Measurements from ENCODE around the gene RPL26. TPM values are rescaled to one million over a fixed set of nuclear protein-coding genes. Genes with fewer than 3 reads are reported as not detected.

Gene RPL26
- total RNA-seq (1,000 to 10,000 TPM; 1,389 to 3,574 TPM), polyA plus RNA-seq (ENCODE audit: insufficient read length in 2 of 2) (1,000 to 10,000 TPM; 1,423 to 1,516 TPM)
- long read RNA-seq, donor 1, transcript RPL26-214 (4 exons, 528 nt), result major isoform, 946 of 1,358 reads
- long read RNA-seq, donor 1, transcript RPL26-202 (2 exons, 456 nt), result minor isoform, 30 of 1,358 reads
- long read RNA-seq, donor 1, transcript RPL26-209 (4 exons, 870 nt), result minor isoform, 17 of 1,358 reads
- long read RNA-seq, donor 1, transcript RPL26-204 (3 exons, 1,002 nt), result minor isoform, 31 of 1,358 reads
- long read RNA-seq, donor 1, partial matches to known transcripts, result 279 of 1,358 reads
- long read RNA-seq, donor 1, other reads (novel, unspliced or antisense), result 36 of 1,358 reads
- long read RNA-seq, donor 2, transcript RPL26-204 (3 exons, 1,002 nt), result minor isoform, 24 of 535 reads
- long read RNA-seq, donor 2, transcript RPL26-214 (4 exons, 528 nt), result major isoform, 369 of 535 reads
- long read RNA-seq, donor 2, transcript RPL26-202 (2 exons, 456 nt), result minor isoform, 25 of 535 reads
- long read RNA-seq, donor 2, partial matches to known transcripts, result 90 of 535 reads
- long read RNA-seq, donor 2, other reads (novel, unspliced or antisense), result 21 of 535 reads
- long read RNA-seq, donor 3, transcript RPL26-209 (4 exons, 870 nt), result minor isoform, 7 of 755 reads
- long read RNA-seq, donor 3, transcript RPL26-214 (4 exons, 528 nt), result major isoform, 531 of 755 reads
- long read RNA-seq, donor 3, transcript RPL26-204 (3 exons, 1,002 nt), result minor isoform, 24 of 755 reads
- long read RNA-seq, donor 3, transcript RPL26-202 (2 exons, 456 nt), result minor isoform, 28 of 755 reads
- long read RNA-seq, donor 3, partial matches to known transcripts, result 125 of 755 reads
- long read RNA-seq, donor 3, other reads (novel, unspliced or antisense), result 27 of 755 reads
- long read RNA-seq, donor 4, transcript RPL26-204 (3 exons, 1,002 nt), result minor isoform, 104 of 5,360 reads
- long read RNA-seq, donor 4, transcript RPL26-214 (4 exons, 528 nt), result major isoform, 3,802 of 5,360 reads
- long read RNA-seq, donor 4, transcript RPL26-203 (2 exons, 569 nt), result minor isoform, 26 of 5,360 reads
- long read RNA-seq, donor 4, transcript RPL26-202 (2 exons, 456 nt), result minor isoform, 240 of 5,360 reads
- long read RNA-seq, donor 4, partial matches to known transcripts, result 958 of 5,360 reads
- long read RNA-seq, donor 4, other reads (novel, unspliced or antisense), result 204 of 5,360 reads

GRCh38 chr17:8383143-8383822 lies at the start of gene RPL26:
RPL26 (minus strand) TSS chr17:8383193; CDS start chr17:8382310, 883 bp downstream.
- H3K27ac ChIP-seq (ENCODE audit: low read depth, low read length), result peak within 1 kb of the TSS; percentile 90
- H3K9me3 ChIP-seq (ENCODE audit: control insufficient read depth, insufficient read depth, low read length), result no peaks in the 10 kb centered on the region
- no peaks in the 10 kb centered on the region for H3K27me3 ChIP-seq (ENCODE audit: control insufficient read depth, insufficient read depth, low read length)
- H3K36me3 ChIP-seq (ENCODE audit: control insufficient read depth, insufficient read depth, low read length), result peaks cover 15% of the 10 kb centered on the region
- 0% methylated on average over 52 of the region's 55 CpGs for WGBS (ENCODE audit: insufficient coverage)
- H3K4me3 ChIP-seq (ENCODE audit: low read depth, low read length), result peak within 1 kb of the TSS; percentile 88
- H3K4me1 ChIP-seq (ENCODE audit: control insufficient read depth, insufficient read depth, low read length), result peaks cover 20% of the 10 kb centered on the region
- peak; percentile 95 to 100 (median 98) for DNase-seq (ENCODE audit: low read depth in 4 of 6, low spot score in 6 of 6)

- 93% methylated on average over 6 of the region's 7 CpGs for WGBS (ENCODE audit: insufficient coverage)
- no peaks in the 10 kb centered on the region for H3K4me1 ChIP-seq (ENCODE audit: control insufficient read depth, insufficient read depth, low read length)
- no peak overlapping the region for H3K4me3 ChIP-seq (ENCODE audit: low read depth, low read length)
- no peak overlapping the region for H3K27ac ChIP-seq (ENCODE audit: low read depth, low read length)
- H3K36me3 ChIP-seq (ENCODE audit: control insufficient read depth, insufficient read depth, low read length), result no peaks in the 10 kb centered on the region
- no peaks in the 10 kb centered on the region for H3K9me3 ChIP-seq (ENCODE audit: control insufficient read depth, insufficient read depth, low read length)
- peak in 1 of 6 donors; percentile 9 for DNase-seq (ENCODE audit: low read depth in 4 of 6, low spot score in 6 of 6)
- H3K27me3 ChIP-seq (ENCODE audit: control insufficient read depth, insufficient read depth, low read length), result no peaks in the 10 kb centered on the region
These were observed 48.0 kb upstream of the RPL26 start for GRCh38 chr17:8430966-8431365.

- no peaks in the 10 kb centered on the region for H3K9me3 ChIP-seq (ENCODE audit: control insufficient read depth, insufficient read depth, low read length)
- DNase-seq (ENCODE audit: low read depth in 4 of 6, low spot score in 6 of 6), result no peak
- no peak overlapping the region for H3K4me3 ChIP-seq (ENCODE audit: low read depth, low read length)
- H3K4me1 ChIP-seq (ENCODE audit: control insufficient read depth, insufficient read depth, low read length), result no peaks in the 10 kb centered on the region
- no peaks in the 10 kb centered on the region for H3K36me3 ChIP-seq (ENCODE audit: control insufficient read depth, insufficient read depth, low read length)
- no peak overlapping the region for H3K27ac ChIP-seq (ENCODE audit: low read depth, low read length)
- no CpG with 5 or more reads among the region's 3 CpGs for WGBS (ENCODE audit: insufficient coverage)
- peaks cover under 1% of the 10 kb centered on the region for H3K27me3 ChIP-seq (ENCODE audit: control insufficient read depth, insufficient read depth, low read length)
These were observed 43.8 kb upstream of the RPL26 start for GRCh38 chr17:8426802-8427201.

GRCh38 chr17:8426094-8426720 lies 43.2 kb upstream of the RPL26 start:
- no peak for DNase-seq (ENCODE audit: low read depth in 4 of 6, low spot score in 6 of 6)
- no peak overlapping the region for H3K4me3 ChIP-seq (ENCODE audit: low read depth, low read length)
- no peaks in the 10 kb centered on the region for H3K36me3 ChIP-seq (ENCODE audit: control insufficient read depth, insufficient read depth, low read length)
- no peaks in the 10 kb centered on the region for H3K9me3 ChIP-seq (ENCODE audit: control insufficient read depth, insufficient read depth, low read length)
- 59% methylated on average over 3 of the region's 6 CpGs for WGBS (ENCODE audit: insufficient coverage)
- no peak overlapping the region for H3K27ac ChIP-seq (ENCODE audit: low read depth, low read length)
- peaks cover 5% of the 10 kb centered on the region for H3K27me3 ChIP-seq (ENCODE audit: control insufficient read depth, insufficient read depth, low read length)
- H3K4me1 ChIP-seq (ENCODE audit: control insufficient read depth, insufficient read depth, low read length), result no peaks in the 10 kb centered on the region

GRCh38 chr17:8421571-8421970 lies 38.6 kb upstream of the RPL26 start:
- H3K27ac ChIP-seq (ENCODE audit: low read depth, low read length), result no peak overlapping the region
- peaks cover 13% of the 10 kb centered on the region for H3K27me3 ChIP-seq (ENCODE audit: control insufficient read depth, insufficient read depth, low read length)
- H3K36me3 ChIP-seq (ENCODE audit: control insufficient read depth, insufficient read depth, low read length), result no peaks in the 10 kb centered on the region
- H3K4me3 ChIP-seq (ENCODE audit: low read depth, low read length), result no peak overlapping the region
- 100% methylated on average over 1 of the region's 3 CpGs for WGBS (ENCODE audit: insufficient coverage)
- no peaks in the 10 kb centered on the region for H3K9me3 ChIP-seq (ENCODE audit: control insufficient read depth, insufficient read depth, low read length)
- no peak for DNase-seq (ENCODE audit: low read depth in 4 of 6, low spot score in 6 of 6)
- H3K4me1 ChIP-seq (ENCODE audit: control insufficient read depth, insufficient read depth, low read length), result no peaks in the 10 kb centered on the region

- peaks cover 13% of the 10 kb centered on the region for H3K27me3 ChIP-seq (ENCODE audit: control insufficient read depth, insufficient read depth, low read length)
- H3K9me3 ChIP-seq (ENCODE audit: control insufficient read depth, insufficient read depth, low read length), result no peaks in the 10 kb centered on the region
- DNase-seq (ENCODE audit: low read depth in 4 of 6, low spot score in 6 of 6), result peak in 4 of 6 donors; percentile 1 to 70 (median 7)
- no peak overlapping the region for H3K4me3 ChIP-seq (ENCODE audit: low read depth, low read length)
- 74% methylated on average over 3 of the region's 5 CpGs for WGBS (ENCODE audit: insufficient coverage)
- H3K27ac ChIP-seq (ENCODE audit: low read depth, low read length), result no peak overlapping the region
- H3K4me1 ChIP-seq (ENCODE audit: control insufficient read depth, insufficient read depth, low read length), result no peaks in the 10 kb centered on the region
- no peaks in the 10 kb centered on the region for H3K36me3 ChIP-seq (ENCODE audit: control insufficient read depth, insufficient read depth, low read length)
These were observed 37.3 kb upstream of the RPL26 start for GRCh38 chr17:8420041-8420934.

GRCh38 chr17:8419305-8419704 lies 36.3 kb upstream of the RPL26 start:
- Histone ChIP-seq H3K9me3 (ENCODE audit: control insufficient read depth, insufficient read depth, low read length) (no peaks in the 10 kb centered on the region), H3K4me1 (ENCODE audit: control insufficient read depth, insufficient read depth, low read length) (no peaks in the 10 kb centered on the region), H3K4me3 (ENCODE audit: low read depth, low read length) (no peak overlapping the region), H3K36me3 (ENCODE audit: control insufficient read depth, insufficient read depth, low read length) (no peaks in the 10 kb centered on the region), H3K27ac (ENCODE audit: low read depth, low read length) (no peak overlapping the region), H3K27me3 (ENCODE audit: control insufficient read depth, insufficient read depth, low read length) (peaks cover 13% of the 10 kb centered on the region)
- no CpG with 5 or more reads among the region's 1 CpG for WGBS (ENCODE audit: insufficient coverage)
- no peak for DNase-seq (ENCODE audit: low read depth in 4 of 6, low spot score in 6 of 6)

- Histone ChIP-seq H3K4me1 (ENCODE audit: control insufficient read depth, insufficient read depth, low read length) (no peaks in the 10 kb centered on the region), H3K36me3 (ENCODE audit: control insufficient read depth, insufficient read depth, low read length) (no peaks in the 10 kb centered on the region), H3K9me3 (ENCODE audit: control insufficient read depth, insufficient read depth, low read length) (no peaks in the 10 kb centered on the region), H3K27ac (ENCODE audit: low read depth, low read length) (no peak overlapping the region), H3K4me3 (ENCODE audit: low read depth, low read length) (no peak overlapping the region), H3K27me3 (ENCODE audit: control insufficient read depth, insufficient read depth, low read length) (peaks cover 13% of the 10 kb centered on the region)
- DNase-seq (ENCODE audit: low read depth in 4 of 6, low spot score in 6 of 6), result no peak
- WGBS (ENCODE audit: insufficient coverage), result no CpG with 5 or more reads among the region's 1 CpG
These were observed 35.5 kb upstream of the RPL26 start for GRCh38 chr17:8418471-8418870.
